Erythroblast (primary cell): Measurements from ENCODE around the gene AFAP1.

ENCODE experiments used
- GATA1 ChIP-seq: IDR thresholded peaks from 2 replicates; pipeline ENCODE4 v1.6.1; 2011; ENCODE audit warnings: low read depth, mild to moderate bottlenecking, control low read depth, low read length, moderate library complexity
- POLR2A ChIP-seq: IDR thresholded peaks from 2 replicates; pipeline ENCODE4 v1.6.1; 2011; ENCODE audit warnings: mild to moderate bottlenecking, low read length

GRCh38 chr4:7733801-7734650 lies 205.6 kb downstream of the AFAP1 start:
- TF ChIP-seq POLR2A (no peak), GATA1 (no peak)
